ENCODE data around the gene C10orf90. TPM values are rescaled to one million over a fixed set of nuclear protein-coding genes. Genes with fewer than 3 reads are reported as not detected.

Gene C10orf90
- total and polyA plus RNA-seq, 4 donors, result 1.7 to 3.4 (median 3.2) TPM

GRCh38 chr10:126491476-126491875 is 179.0 kb downstream of the C10orf90 start:
- no peak overlapping the region for H3K27ac ChIP-seq (ENCODE audit: low read depth, low read length)
- H3K4me3 ChIP-seq (ENCODE audit: low read depth, low read length), result no peak overlapping the region
- no peaks in the 10 kb centered on the region for H3K27me3 ChIP-seq (ENCODE audit: control insufficient read depth, insufficient read depth, low read length)
- DNase-seq (ENCODE audit: low read depth in 4 of 6, low spot score in 6 of 6), result no peak
- H3K4me1 ChIP-seq (ENCODE audit: control insufficient read depth, insufficient read depth, low read length), result no peaks in the 10 kb centered on the region
- no CpG with 5 or more reads among the region's 7 CpGs for WGBS (ENCODE audit: insufficient coverage)
- H3K36me3 ChIP-seq (ENCODE audit: control insufficient read depth, insufficient read depth, low read length), result no peaks in the 10 kb centered on the region
- no peaks in the 10 kb centered on the region for H3K9me3 ChIP-seq (ENCODE audit: control insufficient read depth, insufficient read depth, low read length)

GRCh38 chr10:126481181-126481580 is 189.3 kb downstream of the C10orf90 start:
- peak in 1 of 6 donors; percentile 28 for DNase-seq (ENCODE audit: low read depth in 4 of 6, low spot score in 6 of 6)
- Histone ChIP-seq H3K4me1 (ENCODE audit: control insufficient read depth, insufficient read depth, low read length) (peaks cover 6% of the 10 kb centered on the region), H3K27me3 (ENCODE audit: control insufficient read depth, insufficient read depth, low read length) (no peaks in the 10 kb centered on the region), H3K9me3 (ENCODE audit: control insufficient read depth, insufficient read depth, low read length) (no peaks in the 10 kb centered on the region), H3K27ac (ENCODE audit: low read depth, low read length) (no peak overlapping the region), H3K4me3 (ENCODE audit: low read depth, low read length) (no peak overlapping the region), H3K36me3 (ENCODE audit: control insufficient read depth, insufficient read depth, low read length) (no peaks in the 10 kb centered on the region)
- WGBS (ENCODE audit: insufficient coverage), result no CpG with 5 or more reads among the region's 1 CpG

GRCh38 chr10:126480648-126481047 is 189.8 kb downstream of the C10orf90 start:
- H3K36me3 ChIP-seq (ENCODE audit: control insufficient read depth, insufficient read depth, low read length), result no peaks in the 10 kb centered on the region
- H3K4me1 ChIP-seq (ENCODE audit: control insufficient read depth, insufficient read depth, low read length), result peaks cover 10% of the 10 kb centered on the region
- no peaks in the 10 kb centered on the region for H3K27me3 ChIP-seq (ENCODE audit: control insufficient read depth, insufficient read depth, low read length)
- no peak for DNase-seq (ENCODE audit: low read depth in 4 of 6, low spot score in 6 of 6)
- H3K4me3 ChIP-seq (ENCODE audit: low read depth, low read length), result no peak overlapping the region
- H3K27ac ChIP-seq (ENCODE audit: low read depth, low read length), result no peak overlapping the region
- no peaks in the 10 kb centered on the region for H3K9me3 ChIP-seq (ENCODE audit: control insufficient read depth, insufficient read depth, low read length)
- WGBS (ENCODE audit: insufficient coverage), result 79% methylated on average over 2 of the region's 3 CpGs

- H3K4me3 ChIP-seq (ENCODE audit: low read depth, low read length), result no peak overlapping the region
- H3K36me3 ChIP-seq (ENCODE audit: control insufficient read depth, insufficient read depth, low read length), result no peaks in the 10 kb centered on the region
- H3K27me3 ChIP-seq (ENCODE audit: control insufficient read depth, insufficient read depth, low read length), result no peaks in the 10 kb centered on the region
- H3K9me3 ChIP-seq (ENCODE audit: control insufficient read depth, insufficient read depth, low read length), result no peaks in the 10 kb centered on the region
- 88% methylated on average over 5 of the region's 7 CpGs for WGBS (ENCODE audit: insufficient coverage)
- no peak overlapping the region for H3K27ac ChIP-seq (ENCODE audit: low read depth, low read length)
- peaks cover 10% of the 10 kb centered on the region for H3K4me1 ChIP-seq (ENCODE audit: control insufficient read depth, insufficient read depth, low read length)
- no peak for DNase-seq (ENCODE audit: low read depth in 4 of 6, low spot score in 6 of 6)
Measured at GRCh38 chr10:126479280-126479895, 191.1 kb downstream of the C10orf90 start.

GRCh38 chr10:126478546-126478945 is 191.9 kb downstream of the C10orf90 start:
- Histone ChIP-seq H3K4me1 (ENCODE audit: control insufficient read depth, insufficient read depth, low read length) (peaks cover 10% of the 10 kb centered on the region), H3K27ac (ENCODE audit: low read depth, low read length) (no peak overlapping the region), H3K4me3 (ENCODE audit: low read depth, low read length) (no peak overlapping the region), H3K27me3 (ENCODE audit: control insufficient read depth, insufficient read depth, low read length) (no peaks in the 10 kb centered on the region), H3K36me3 (ENCODE audit: control insufficient read depth, insufficient read depth, low read length) (no peaks in the 10 kb centered on the region), H3K9me3 (ENCODE audit: control insufficient read depth, insufficient read depth, low read length) (no peaks in the 10 kb centered on the region)
- WGBS (ENCODE audit: insufficient coverage), result 62% methylated on average over 2 of the region's 6 CpGs
- no peak for DNase-seq (ENCODE audit: low read depth in 4 of 6, low spot score in 6 of 6)

GRCh38 chr10:126476246-126476645 is 194.2 kb downstream of the C10orf90 start:
- no peak overlapping the region for H3K4me3 ChIP-seq (ENCODE audit: low read depth, low read length)
- DNase-seq (ENCODE audit: low read depth in 4 of 6, low spot score in 6 of 6), result no peak
- H3K4me1 ChIP-seq (ENCODE audit: control insufficient read depth, insufficient read depth, low read length), result peaks cover 10% of the 10 kb centered on the region
- no peaks in the 10 kb centered on the region for H3K27me3 ChIP-seq (ENCODE audit: control insufficient read depth, insufficient read depth, low read length)
- no peaks in the 10 kb centered on the region for H3K9me3 ChIP-seq (ENCODE audit: control insufficient read depth, insufficient read depth, low read length)
- peak overlapping the region; percentile 10 for H3K27ac ChIP-seq (ENCODE audit: low read depth, low read length)
- H3K36me3 ChIP-seq (ENCODE audit: control insufficient read depth, insufficient read depth, low read length), result no peaks in the 10 kb centered on the region
- 36% methylated on average over 11 of the region's 11 CpGs for WGBS (ENCODE audit: insufficient coverage)

- 85% methylated on average over 5 of the region's 6 CpGs for WGBS (ENCODE audit: insufficient coverage)
- no peaks in the 10 kb centered on the region for H3K27me3 ChIP-seq (ENCODE audit: control insufficient read depth, insufficient read depth, low read length)
- H3K27ac ChIP-seq (ENCODE audit: low read depth, low read length), result no peak overlapping the region
- no peak for DNase-seq (ENCODE audit: low read depth in 4 of 6, low spot score in 6 of 6)
- H3K4me1 ChIP-seq (ENCODE audit: control insufficient read depth, insufficient read depth, low read length), result peaks cover 10% of the 10 kb centered on the region
- H3K9me3 ChIP-seq (ENCODE audit: control insufficient read depth, insufficient read depth, low read length), result no peaks in the 10 kb centered on the region
- H3K4me3 ChIP-seq (ENCODE audit: low read depth, low read length), result no peak overlapping the region
- H3K36me3 ChIP-seq (ENCODE audit: control insufficient read depth, insufficient read depth, low read length), result no peaks in the 10 kb centered on the region
Measured at GRCh38 chr10:126475074-126475691, 195.3 kb downstream of the C10orf90 start.

GRCh38 chr10:126474031-126474430 is 196.5 kb downstream of the C10orf90 start:
- Histone ChIP-seq H3K27ac (ENCODE audit: low read depth, low read length) (no peak overlapping the region), H3K27me3 (ENCODE audit: control insufficient read depth, insufficient read depth, low read length) (no peaks in the 10 kb centered on the region), H3K4me1 (ENCODE audit: control insufficient read depth, insufficient read depth, low read length) (peaks cover 7% of the 10 kb centered on the region), H3K9me3 (ENCODE audit: control insufficient read depth, insufficient read depth, low read length) (no peaks in the 10 kb centered on the region), H3K4me3 (ENCODE audit: low read depth, low read length) (no peak overlapping the region), H3K36me3 (ENCODE audit: control insufficient read depth, insufficient read depth, low read length) (no peaks in the 10 kb centered on the region)
- WGBS (ENCODE audit: insufficient coverage), result 87% methylated on average over 3 of the region's 6 CpGs
- no peak for DNase-seq (ENCODE audit: low read depth in 4 of 6, low spot score in 6 of 6)

- no peaks in the 10 kb centered on the region for H3K9me3 ChIP-seq (ENCODE audit: control insufficient read depth, insufficient read depth, low read length)
- H3K4me1 ChIP-seq (ENCODE audit: control insufficient read depth, insufficient read depth, low read length), result peaks cover 3% of the 10 kb centered on the region
- H3K27me3 ChIP-seq (ENCODE audit: control insufficient read depth, insufficient read depth, low read length), result no peaks in the 10 kb centered on the region
- H3K36me3 ChIP-seq (ENCODE audit: control insufficient read depth, insufficient read depth, low read length), result no peaks in the 10 kb centered on the region
- DNase-seq (ENCODE audit: low read depth in 4 of 6, low spot score in 6 of 6), result no peak
- 94% methylated on average over 4 of the region's 8 CpGs for WGBS (ENCODE audit: insufficient coverage)
- no peak overlapping the region for H3K4me3 ChIP-seq (ENCODE audit: low read depth, low read length)
- H3K27ac ChIP-seq (ENCODE audit: low read depth, low read length), result no peak overlapping the region
Measured at GRCh38 chr10:126470991-126471390, 199.5 kb downstream of the C10orf90 start.

- Histone ChIP-seq H3K36me3 (ENCODE audit: control insufficient read depth, insufficient read depth, low read length) (no peaks in the 10 kb centered on the region), H3K4me3 (ENCODE audit: low read depth, low read length) (no peak overlapping the region), H3K27me3 (ENCODE audit: control insufficient read depth, insufficient read depth, low read length) (no peaks in the 10 kb centered on the region), H3K4me1 (ENCODE audit: control insufficient read depth, insufficient read depth, low read length) (no peaks in the 10 kb centered on the region), H3K27ac (ENCODE audit: low read depth, low read length) (no peak overlapping the region), H3K9me3 (ENCODE audit: control insufficient read depth, insufficient read depth, low read length) (no peaks in the 10 kb centered on the region)
- DNase-seq (ENCODE audit: low read depth in 4 of 6, low spot score in 6 of 6), result no peak
- 92% methylated on average over 4 of the region's 5 CpGs for WGBS (ENCODE audit: insufficient coverage)
Measured at GRCh38 chr10:126469692-126470091, 200.8 kb downstream of the C10orf90 start.
